Fibroblast of lung (primary cell): ENCODE measurements around the gene CARS2.

Source experiments
- CTCF ChIP-seq, 2 donors: IDR thresholded peaks in 1 of 2; conservative IDR thresholded peaks in 1 of 2; 1 replicate in 1 of 2; 2 replicates in 1 of 2; pipeline ENCODE4 v1.5.1; 2011 to 2012; ENCODE audit warnings: low read length in 2 of 2, control low read depth in 1 of 2, inconsistent platforms in 1 of 2, low read depth in 1 of 2, mild to moderate bottlenecking in 1 of 2
- EZH2 ChIP-seq: IDR thresholded peaks from 2 replicates; pipeline ENCODE4 v1.5.1; 2012; ENCODE audit warnings: low read length, control low read depth, mild to moderate bottlenecking; ENCODE audit errors: missing control alignments

- TF ChIP-seq CTCF (conservative IDR thresholded peaks at IDR 0.05 in 1 of 2, IDR thresholded peaks at IDR 0.05 in 1 of 2; ENCODE audit: low read depth in 1 of 2, low read length in 2 of 2): no peak
- no peak for TF ChIP-seq EZH2
Observed at GRCh38 chr13:110683921-110684320, 22.0 kb downstream of the CARS2 start.
